ENCODE data around the gene LRP4.

DNA sequence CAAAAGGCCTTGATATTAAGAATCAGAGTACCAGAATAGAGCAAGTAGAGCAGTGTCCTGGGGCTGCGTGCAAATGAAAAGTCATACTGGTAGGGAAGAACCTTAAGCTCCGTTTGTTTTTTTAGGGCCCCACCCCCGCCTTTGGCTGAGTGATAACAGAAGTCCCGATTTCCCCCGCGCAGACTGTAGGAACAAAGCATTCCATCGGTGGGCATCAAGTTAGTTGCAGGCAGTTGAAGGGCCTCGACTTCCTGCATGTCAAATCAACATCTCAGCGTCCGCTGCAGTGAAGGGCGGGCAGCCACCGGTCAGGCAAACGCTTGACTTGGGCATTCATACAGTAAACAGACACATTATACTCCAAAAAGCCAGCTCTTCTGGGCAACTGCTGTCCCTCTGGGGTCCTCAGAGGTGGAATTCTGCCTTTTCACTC lies 11.7 kb downstream of the LRP4 start:
- TF ChIP-seq, protein P1, sequence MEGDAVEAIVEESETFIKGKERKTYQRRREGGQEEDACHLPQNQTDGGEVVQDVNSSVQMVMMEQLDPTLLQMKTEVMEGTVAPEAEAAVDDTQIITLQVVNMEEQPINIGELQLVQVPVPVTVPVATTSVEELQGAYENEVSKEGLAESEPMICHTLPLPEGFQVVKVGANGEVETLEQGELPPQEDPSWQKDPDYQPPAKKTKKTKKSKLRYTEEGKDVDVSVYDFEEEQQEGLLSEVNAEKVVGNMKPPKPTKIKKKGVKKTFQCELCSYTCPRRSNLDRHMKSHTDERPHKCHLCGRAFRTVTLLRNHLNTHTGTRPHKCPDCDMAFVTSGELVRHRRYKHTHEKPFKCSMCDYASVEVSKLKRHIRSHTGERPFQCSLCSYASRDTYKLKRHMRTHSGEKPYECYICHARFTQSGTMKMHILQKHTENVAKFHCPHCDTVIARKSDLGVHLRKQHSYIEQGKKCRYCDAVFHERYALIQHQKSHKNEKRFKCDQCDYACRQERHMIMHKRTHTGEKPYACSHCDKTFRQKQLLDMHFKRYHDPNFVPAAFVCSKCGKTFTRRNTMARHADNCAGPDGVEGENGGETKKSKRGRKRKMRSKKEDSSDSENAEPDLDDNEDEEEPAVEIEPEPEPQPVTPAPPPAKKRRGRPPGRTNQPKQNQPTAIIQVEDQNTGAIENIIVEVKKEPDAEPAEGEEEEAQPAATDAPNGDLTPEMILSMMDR (IDR thresholded peaks at IDR 0.05; ENCODE audit: extremely low read depth in 1 of 2, insufficient read depth in 1 of 2, low read depth in 1 of 2, low read length in 2 of 2), result no peak
- TF ChIP-seq POLR2A (IDR thresholded peaks at IDR 0.05; ENCODE audit: low read depth, low read length) (no peak), EZH2 (IDR thresholded peaks at IDR 0.05; ENCODE audit: borderline replicate concordance, low read depth, low read length, severe bottlenecking) (no peak), POLR2AphosphoS5 (IDR thresholded peaks at IDR 0.05; ENCODE audit: insufficient read depth, low read depth, low read length) (no peak), JUN (IDR thresholded peaks at IDR 0.05; ENCODE audit: borderline replicate concordance, insufficient read depth, insufficient read length, low read depth) (no peak), GATA2 (IDR thresholded peaks at IDR 0.05; ENCODE audit: insufficient read depth, insufficient read length, low read depth, low read length) (no peak), MYC (IDR thresholded peaks at IDR 0.05; ENCODE audit: low read depth, low read length) (no peak), FOS (IDR thresholded peaks at IDR 0.05; ENCODE audit: borderline replicate concordance, insufficient read depth, low read length) (no peak)
- TF ChIP-seq, protein P2, sequence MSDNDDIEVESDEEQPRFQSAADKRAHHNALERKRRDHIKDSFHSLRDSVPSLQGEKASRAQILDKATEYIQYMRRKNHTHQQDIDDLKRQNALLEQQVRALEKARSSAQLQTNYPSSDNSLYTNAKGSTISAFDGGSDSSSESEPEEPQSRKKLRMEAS (IDR thresholded peaks at IDR 0.05; ENCODE audit: insufficient read depth, insufficient read length), result no peak
